CMK (cell line): ENCODE results near the gene CDKN2AIP.
"Not testable (repeated sequence)": the region's sequence is repeated elsewhere in the genome, so short reads cannot be mapped to it uniquely, and the experiment has no call there.

Experiments used
- DNase-seq: peaks from one replicate; pipeline ENCODE4 v3.0.0-alpha.2; 2010; ENCODE audit warnings: low read depth

The CDKN2AIP gene

DNA sequence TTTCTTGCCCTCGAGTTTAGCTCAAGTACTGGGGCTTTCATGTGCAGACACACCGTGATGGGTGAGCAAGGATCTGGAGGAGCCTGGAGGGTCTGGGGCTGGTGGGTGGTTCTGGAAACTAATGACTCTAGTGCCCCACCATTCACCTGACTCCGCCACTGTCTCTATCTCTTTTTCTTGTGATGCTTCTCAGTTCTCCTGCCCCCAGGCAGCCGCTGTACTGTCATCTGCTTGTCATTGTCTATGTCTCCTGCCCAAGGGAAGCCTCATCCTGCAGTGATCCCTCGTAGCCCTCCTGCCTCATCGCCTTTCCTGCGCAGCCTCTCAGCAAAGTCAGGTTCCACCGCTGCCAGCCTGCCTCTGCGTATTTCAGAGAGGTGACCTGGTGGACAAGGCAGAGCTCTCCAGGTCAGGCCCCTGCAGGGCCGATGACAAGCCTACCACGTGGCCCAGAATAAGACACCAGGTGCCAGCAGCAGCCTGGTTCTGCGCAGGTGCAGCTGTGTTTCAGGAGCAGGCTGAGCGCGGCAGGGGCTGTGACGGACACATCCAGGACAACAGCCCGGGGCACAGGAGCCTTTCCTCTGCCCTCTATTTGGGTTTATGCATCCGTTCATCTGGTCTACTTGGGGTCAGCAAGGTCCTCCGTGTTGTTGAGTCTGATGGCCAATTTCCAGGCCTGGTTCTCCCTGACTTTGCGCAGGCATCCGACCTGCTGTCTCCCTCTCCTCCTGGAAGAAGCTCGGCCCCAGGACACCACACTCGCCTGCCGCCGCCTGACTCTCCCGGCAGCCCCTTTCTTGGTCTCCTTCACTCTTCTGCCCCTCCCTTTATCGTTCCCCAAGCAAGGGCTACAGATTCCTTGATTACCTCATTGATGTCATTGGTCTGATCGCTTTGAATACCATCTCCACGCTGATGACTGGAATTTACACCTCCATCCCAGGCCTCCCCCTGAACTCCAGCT lies 30.9 kb upstream of the CDKN2AIP start:
- DNase-seq: no peak

DNA sequence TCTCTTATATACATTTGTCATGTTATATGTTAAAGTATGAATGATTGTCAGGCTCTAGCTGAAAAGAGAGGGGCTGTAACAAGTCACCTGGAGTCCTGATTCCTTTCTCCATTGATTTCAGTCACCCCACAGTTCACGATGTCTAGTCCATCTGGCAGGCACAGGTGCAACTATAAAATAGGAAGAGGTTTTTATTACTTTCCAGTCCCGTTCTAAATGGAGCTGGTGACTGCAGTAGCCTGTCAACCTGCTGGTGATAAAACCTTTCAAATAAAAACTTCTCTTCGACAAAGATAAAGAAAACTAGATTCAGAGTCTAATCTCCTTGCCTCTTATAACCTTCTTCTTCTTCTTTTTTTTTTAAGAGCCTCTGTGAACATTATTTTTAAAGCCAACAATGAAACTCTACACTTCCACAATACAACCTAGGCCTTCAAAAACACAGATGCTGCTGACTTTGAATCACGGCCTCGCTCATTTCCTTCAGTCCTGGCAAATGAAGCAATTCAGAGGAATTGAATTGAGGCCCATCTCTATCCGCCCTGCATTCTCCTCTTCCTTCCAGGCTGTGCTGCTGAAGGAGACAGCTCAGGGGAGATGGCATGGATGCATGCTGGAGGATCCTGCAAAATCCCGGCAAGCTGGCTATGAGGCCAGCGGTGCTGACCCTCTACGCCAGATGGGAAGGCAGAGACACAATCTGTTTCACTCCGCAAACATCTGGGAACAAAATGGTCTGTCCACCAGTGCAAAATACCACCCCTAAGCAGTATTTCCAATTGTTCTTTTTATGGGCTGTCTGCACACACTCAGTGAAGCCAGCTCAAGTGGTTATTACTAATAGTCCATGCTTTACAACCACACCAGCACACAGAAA lies 27.3 kb upstream of the CDKN2AIP start:
- no peak for DNase-seq

DNA sequence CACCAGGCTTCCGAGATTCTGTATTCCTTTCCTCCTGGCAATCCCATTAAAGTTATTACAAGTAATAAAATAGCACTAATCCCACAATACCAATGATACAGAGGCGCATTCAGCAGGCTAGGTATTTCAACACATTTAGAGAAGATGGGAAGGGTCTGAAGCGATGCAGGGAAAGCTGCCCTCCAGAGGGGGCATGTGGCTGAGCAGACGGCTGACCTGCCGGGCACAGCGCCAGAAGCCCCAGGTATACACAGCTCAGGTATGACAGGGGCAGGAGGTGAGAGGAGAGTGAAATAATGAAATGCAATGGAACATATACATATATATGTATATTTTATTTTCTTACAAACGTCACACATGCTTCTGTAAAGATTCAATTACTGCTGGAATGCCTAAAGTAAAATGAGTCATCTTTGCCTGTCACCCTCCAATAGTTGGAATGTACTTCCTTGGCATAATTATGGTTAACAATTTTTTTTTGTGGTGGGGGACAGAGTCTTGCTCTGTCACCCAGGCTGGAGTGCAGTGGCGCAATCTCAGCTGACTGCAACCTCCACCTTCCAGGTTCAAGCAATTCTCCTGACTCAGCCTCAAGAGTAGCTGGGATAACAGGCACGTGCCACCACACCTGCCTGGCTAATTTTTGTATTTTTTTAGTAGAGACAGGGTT lies 21.3 kb upstream of the CDKN2AIP start:
- no peak for DNase-seq

DNA sequence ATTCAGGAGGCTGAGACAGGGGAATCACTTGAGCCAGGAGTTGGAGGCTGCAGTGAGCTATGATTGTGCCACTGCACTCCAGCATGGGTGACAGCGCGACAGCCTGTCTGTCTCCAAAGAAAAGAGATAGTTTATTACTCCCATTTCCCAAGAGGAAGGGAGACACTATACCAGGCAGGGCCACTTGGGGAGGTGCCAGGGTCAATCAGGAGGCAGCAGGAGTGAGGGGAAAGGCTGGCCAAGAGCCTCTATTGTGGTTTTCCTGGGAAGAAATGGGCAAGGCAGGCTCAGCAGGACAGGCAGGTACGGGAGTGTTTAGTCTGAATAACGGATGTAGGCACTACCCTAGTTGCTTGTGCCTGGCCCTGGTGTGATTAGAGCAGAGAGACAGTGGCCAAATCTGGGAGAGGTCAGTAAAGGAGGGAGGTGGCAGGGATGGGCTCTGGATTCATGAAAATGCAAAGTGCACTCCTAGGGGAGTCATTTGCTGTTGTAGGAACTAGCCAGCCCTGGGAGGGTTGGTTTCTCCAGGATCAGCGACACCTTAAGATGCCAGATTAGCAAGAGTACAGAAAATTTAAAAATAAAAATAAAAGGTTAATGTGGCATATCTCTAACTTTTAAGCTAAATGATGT lies 20.2 kb upstream of the CDKN2AIP start:
- DNase-seq: no peak

DNA sequence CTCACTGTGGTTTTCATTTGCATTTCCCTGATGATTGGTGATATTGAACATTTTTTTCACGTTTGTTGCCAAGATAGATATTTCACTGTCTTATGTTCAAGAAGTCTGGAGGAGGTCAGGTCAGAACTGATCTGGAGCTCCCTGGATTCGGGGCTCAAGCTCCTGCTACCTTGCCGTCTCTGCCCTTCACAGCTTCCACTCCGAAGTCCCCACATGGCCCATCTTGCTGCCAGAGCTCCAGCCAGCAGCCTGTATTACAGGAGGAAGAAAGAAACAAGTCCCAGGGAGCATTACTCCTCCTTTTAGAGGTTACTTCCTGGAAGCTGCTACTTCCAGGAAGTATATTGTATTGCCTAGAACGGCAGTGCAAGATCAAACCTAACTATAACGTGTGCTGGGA lies 17.9 kb upstream of the CDKN2AIP start:
- no peak for DNase-seq

DNA sequence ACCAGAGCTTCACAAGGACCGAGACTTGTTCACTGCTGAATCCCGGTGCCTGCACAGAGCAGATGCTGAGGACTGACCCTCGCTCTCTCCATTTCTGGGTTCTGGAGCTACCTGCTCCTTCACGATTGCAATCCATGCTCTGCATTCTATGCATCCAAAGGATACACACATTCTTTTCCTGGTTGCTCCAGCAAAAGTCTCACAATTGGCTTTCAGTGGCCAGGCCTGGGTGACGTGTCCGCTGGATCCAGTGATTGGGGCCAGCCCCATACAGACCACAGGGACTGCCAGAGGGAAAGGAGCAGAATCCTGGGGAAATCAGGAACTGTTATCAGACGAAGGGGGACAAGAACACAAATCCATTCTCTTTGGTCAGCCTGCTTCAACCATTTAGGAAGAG lies 14.9 kb upstream of the CDKN2AIP start:
- DNase-seq: no peak

DNA sequence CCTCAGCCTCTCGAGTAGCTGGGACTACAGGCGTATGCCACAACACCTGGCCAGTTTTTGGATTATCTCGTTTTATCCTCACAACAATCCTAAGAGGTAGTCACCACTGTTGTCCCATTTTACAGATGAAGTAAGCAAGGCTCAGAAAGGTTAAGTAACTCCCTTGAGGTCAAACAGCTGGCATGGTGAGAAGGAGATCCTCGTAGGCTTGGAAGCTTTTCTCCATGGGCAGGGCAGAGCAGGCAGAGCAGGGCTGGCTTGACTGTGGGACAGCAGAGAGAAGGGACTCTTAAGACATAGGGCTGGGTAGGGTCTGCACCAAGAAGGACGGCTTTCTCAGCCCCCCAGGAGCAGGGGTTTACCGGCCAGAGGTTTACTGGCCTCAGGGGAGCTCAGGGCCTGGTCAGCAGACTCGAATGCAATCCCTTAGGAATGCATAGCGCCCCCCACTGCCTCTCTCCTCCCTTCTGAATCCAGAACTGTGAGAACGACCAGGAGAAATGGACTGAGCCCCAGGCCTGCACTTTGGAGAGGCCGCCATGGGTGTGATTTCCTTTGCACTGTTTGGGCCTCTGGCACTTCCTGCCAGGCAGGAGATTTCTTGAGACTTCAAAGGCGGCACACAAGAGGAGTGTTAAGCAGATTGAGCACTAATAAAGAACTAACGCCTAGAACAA lies 14.0 kb upstream of the CDKN2AIP start:
- DNase-seq: no peak

DNA sequence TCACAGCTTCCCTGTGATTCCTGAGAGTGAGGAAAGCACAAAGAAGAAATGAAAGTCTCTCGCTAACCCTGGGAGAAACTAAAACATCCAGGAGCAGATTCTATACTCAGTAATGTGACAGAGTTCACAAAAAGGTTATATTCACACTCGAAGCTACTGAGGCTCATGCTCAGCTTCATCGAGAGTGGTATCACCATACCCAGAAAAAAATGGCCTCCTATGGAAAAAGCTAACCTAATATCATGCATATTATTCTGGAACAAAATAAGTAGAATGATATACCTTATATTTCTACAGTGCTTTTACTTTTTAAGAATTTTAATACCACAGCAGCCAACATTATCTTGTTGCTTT lies 13.5 kb upstream of the CDKN2AIP start:
- DNase-seq: no peak

DNA sequence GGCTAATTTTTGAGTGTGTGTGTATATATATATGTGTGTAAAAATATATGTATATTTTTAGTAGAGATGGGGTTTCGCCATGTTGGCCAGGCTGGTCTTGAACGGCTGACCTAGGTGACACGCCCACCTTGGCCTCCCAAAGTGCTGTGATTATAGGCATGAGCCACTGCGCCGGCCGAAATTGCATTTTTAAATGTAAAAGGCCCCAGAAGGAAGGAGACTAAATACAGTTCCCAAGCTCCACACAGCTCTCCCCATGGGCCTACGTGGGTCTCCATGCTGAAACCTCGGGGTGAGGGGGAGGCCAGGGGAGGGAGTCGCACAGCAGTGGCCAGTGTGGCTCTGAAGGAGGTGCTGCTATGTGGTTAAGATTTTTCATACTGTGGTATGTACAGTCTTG lies 12.8 kb upstream of the CDKN2AIP start:
- DNase-seq: no peak

DNA sequence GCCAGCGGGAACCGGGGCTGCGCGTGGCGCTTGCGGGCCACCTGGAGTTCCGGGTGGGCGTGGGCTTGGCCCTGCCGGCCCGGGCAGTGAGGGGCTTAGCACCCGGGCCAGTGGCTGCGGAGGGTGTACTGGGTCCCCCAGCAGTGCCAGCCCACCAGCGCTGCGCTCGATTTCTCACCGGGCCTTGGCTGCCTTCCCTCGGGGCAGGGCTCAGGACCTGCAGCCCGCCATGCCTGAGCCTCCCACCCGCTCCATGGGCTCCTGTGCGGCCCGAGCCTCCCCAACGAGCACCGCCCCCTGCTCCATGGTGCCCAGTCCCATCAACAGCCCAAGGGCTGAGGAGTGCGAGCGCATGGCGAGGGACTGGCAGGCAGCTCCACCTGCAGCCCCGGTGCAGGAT lies 11.3 kb upstream of the CDKN2AIP start:
- DNase-seq: not testable (repeated sequence)

DNA sequence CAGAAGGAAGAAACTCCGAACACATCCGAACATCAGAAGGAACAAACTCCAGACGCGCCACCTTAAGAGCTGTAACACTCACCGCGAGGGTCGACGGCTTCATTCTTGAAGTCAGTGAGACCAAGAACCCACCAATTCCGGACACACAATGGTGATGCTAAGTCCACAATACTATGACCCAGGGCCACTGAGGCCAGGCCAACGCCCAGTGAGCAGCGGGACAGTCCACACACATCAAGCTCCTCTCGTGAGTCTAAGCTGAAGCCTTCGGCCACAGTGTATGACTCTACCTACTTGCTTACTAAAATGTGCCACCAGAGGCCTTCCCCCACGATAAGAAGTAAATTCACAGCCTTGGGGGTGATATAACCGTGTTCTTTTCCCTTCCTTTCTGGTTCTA lies 10.2 kb upstream of the CDKN2AIP start:
- no peak for DNase-seq

DNA sequence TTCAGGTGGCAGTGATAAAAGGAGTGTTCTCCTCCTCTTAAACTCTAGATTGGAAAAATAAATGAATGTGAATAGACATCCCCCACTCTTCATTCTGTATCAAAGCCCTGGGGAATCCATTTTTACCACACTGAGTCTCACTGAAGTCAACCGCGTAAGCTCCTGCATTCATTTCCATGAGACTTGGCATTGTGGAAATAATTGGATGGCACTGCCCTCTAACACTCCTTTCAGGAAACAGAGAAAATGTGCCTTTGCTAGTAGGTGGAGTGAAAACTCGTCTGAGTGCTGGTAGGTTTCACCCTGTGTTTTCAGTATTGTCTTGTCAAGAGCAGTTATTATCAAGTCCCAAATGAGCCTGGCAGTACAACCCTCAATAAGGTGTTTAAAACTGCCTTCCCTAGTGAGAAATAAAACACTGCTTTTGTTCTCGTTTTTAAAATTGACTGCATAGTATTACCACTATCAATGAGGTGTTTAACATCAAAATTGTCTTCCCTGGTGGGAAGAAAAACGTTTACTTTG lies 9.7 kb upstream of the CDKN2AIP start:
- no peak for DNase-seq

DNA sequence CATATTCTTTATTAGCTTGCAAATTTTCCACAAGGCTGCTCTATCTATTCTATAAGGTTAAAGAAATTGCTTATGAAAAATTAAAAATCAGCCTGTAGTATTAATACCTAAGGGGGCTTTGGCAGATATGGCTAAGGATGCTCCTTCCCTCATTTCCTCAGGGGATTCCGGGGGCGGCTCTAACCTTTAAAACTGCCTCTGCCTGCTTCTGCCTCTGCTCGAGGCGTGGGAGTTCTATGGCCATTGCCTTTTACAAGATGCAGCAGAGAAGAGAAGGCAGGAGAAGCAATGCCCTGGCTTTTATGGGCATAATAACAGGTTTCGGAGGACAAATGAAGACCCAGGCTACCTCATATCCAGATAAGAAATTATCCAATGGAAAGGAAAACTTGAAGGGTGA lies 8.6 kb upstream of the CDKN2AIP start:
- DNase-seq: no peak

DNA sequence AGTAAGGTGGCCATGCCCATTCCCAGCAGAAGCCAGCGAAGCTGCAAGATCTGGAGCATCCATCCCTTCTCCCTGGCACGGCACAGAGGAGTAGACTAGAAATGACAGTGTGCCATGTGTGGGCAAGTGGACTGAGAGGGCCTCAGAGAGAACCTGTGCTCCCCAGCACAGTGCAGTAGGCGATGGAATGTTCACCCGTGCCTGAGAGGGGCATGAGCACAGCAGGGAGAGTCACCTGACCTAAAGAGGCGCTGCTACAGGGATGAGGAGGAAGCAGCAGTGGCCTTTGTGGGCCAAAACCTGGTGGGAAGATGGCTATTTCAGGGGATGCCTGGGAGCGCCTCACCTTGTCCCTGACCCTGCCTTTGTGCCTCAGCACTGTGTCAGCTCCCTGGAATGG lies 8.0 kb upstream of the CDKN2AIP start:
- DNase-seq: no peak

DNA sequence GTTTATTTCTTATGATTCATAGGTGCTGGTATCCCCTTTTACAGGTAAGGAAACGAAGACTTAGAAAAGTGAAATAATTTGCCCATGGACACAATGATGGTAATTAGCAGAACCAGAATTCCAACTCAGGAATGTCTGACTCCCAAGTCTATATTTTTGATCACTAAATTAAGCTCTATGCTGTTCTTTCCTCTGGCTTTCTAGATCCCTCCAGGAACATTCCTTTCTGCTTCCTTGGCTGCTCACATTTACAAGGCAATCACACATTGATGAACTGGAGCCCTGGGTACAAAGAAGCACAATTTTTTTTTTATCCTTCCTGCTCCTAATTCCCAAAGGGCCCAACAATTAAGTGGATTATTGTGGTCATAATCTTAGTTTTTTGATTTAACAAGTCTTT lies 7.0 kb upstream of the CDKN2AIP start:
- no peak for DNase-seq

DNA sequence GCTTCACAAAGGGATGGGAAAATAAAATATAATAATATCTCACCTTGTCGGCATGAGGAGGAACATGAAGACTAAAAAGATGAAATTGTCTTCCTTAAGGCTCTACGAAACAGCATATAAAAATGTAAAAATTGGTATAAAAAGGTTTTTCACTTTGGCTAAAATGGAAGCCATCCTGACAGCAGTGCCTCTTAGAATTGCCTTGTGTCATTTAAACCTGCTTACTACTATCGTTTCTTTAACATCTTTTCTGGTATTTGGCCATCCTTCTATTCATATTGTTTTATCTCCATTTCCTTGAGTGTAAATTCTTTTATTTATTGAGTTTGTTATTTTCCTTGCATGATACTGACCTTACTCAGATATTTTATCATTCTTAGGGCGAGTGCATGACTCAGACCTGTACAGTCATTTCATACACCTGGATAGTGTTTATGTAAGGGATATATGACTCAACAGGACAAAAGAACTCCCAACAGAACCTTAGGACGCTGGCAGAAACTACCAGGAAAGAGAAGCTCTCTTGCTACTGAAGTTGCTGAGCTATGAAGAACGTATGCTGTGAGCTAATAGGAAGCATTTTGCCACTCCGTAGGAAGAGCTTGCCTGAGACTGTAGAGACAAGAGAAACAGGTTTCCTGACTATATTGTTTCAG lies 5.8 kb upstream of the CDKN2AIP start:
- no peak for DNase-seq

DNA sequence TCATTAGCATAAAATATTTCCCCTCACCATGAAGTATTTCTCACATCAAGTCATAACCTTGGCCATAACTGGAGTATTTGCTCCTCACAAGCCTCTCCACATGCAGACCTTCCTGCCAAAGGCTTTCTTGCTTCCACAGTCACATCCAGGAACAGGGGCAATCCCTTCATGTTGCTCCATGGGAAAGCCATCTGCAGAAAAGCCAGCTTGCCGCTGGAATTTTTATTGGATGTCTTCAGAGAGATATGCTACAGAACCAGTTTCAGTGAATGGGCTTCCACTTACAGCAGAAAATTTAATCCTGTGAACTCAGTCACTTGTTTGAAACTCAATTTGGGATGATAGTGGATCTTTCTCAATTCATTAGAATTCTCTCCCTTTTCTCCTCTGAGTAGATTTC lies 3.2 kb upstream of the CDKN2AIP start:
- no peak for DNase-seq

DNA sequence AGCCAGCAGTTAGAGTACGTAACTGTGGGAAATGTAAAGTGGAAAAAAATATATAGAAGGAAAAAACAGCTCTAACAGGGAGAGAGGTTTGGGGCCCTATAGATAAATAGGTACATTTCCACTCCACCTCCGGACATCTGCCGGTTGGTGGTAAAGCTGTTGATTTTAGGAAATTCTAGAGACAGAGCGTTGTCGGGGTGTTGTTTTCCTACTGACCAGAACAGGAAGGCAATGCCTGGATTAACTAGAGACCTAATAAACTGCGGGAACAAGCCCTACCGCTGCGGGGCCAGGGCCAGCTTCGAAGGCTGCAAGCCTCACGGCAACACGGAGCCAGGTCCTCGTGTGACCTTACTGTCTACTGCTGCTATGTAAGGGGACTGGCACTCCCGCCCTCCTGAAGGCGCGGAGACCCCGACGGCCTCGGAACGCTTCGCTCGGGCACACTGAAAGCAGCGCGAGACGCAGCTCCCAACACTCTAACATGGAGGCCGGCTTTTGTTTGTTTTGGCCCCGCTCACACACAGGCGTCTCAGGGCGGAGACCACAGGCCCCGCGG lies 702 bp upstream of the CDKN2AIP start:
- DNase-seq: peak; percentile 24

DNA sequence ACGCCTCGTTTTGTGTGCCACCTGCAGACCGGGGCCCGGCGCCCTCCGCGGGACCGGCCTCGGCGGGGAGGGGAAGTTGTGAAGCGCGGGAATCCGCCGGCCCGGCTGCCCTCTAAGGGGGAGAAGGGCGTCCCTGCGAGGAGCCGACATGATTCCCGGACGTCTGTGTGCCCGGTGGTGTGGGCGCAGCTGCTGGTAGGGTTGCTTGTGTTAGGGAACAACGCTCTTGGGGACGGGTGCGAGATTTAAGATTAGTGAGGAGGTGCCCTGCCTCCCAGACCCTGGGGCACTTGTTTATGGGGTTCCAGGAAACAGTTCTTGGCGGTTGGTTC lies 627 bp downstream of the CDKN2AIP start:
- no peak for DNase-seq

DNA sequence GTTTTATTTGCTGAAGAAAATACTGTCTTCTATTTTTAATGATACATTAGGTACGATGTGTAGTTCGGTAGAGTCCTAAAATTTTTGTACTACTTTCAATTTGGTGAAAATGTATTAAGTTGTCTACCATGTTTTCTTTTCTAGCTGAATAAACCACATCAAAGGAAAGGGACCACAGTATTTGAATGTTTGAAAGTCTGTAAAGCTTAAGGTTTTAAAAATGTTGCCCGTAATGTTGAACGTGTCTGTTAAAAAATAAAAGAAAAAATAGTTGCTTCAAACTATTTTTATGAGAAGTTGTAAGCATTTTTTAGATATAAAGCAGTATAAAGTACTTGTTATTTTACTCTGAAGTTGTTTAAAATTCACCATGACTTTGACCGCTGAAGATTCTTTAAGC lies 3.2 kb downstream of the CDKN2AIP start:
- no peak for DNase-seq

DNA sequence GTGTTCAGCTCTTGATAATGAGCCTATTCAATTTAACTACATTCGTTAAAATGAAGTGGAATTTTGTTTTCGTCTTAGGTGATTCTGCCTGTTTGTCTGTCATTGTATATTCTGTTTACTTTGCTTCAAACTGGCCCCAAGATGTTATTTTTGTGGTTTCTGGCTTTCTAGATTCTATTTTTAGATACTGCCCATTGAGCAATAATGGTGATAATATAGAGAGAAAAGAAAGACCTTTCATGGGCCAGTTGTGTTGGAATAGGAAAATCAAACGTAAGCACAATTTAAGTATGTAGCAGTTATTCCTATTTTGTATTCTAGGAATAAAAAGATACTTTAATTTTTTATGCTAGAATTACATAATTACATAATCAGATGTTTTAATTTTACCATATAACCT lies 4.0 kb downstream of the CDKN2AIP start:
- no peak for DNase-seq
